NCI-H526 (cell line): ENCODE results near the gene DPCD.

Experiments used
- DNase-seq, 2 experiments: peaks; one replicate each; lab custom pipeline; 2025; lab: John Stamatoyannopoulos, UW

DPCD gene

GRCh38 chr10:101587725-101588653, at the start of gene DPCD, which contains the start of gene POLL:
DPCD (plus strand) TSS chr10:101588321; CDS start chr10:101588337, 16 bp downstream.
POLL (minus strand) TSS chr10:101588257; CDS start chr10:101587360, 897 bp downstream.
- peak; percentile 79 to 91 for DNase-seq

- no peak for DNase-seq
Observed at GRCh38 chr10:101538446-101538845, 49.7 kb upstream of the DPCD start.

GRCh38 chr10:101545898-101546297, 42.2 kb upstream of the DPCD start:
- DNase-seq: no peak

GRCh38 chr10:101550965-101551364, 37.2 kb upstream of the DPCD start:
- no peak for DNase-seq

- no peak for DNase-seq
Observed at GRCh38 chr10:101552442-101552841, 35.7 kb upstream of the DPCD start.

GRCh38 chr10:101557541-101557940, 30.6 kb upstream of the DPCD start:
- DNase-seq: no peak

GRCh38 chr10:101558204-101558603, 29.9 kb upstream of the DPCD start:
- DNase-seq: peak in 1 of 2 experiments; percentile 25

- DNase-seq: no peak
Observed at GRCh38 chr10:101558671-101559595, 29.2 kb upstream of the DPCD start.

GRCh38 chr10:101559596-101560297, 28.4 kb upstream of the DPCD start:
- DNase-seq: no peak

GRCh38 chr10:101560298-101561067, 27.6 kb upstream of the DPCD start:
- no peak for DNase-seq

GRCh38 chr10:101561068-101561915, 26.8 kb upstream of the DPCD start:
- no peak for DNase-seq

GRCh38 chr10:101562231-101562630, 25.9 kb upstream of the DPCD start:
- no peak for DNase-seq

GRCh38 chr10:101563007-101563406, 25.1 kb upstream of the DPCD start:
- DNase-seq: no peak

- no peak for DNase-seq
Observed at GRCh38 chr10:101563497-101564040, 24.6 kb upstream of the DPCD start.

GRCh38 chr10:101564490-101564991, 23.6 kb upstream of the DPCD start:
- DNase-seq: no peak

- DNase-seq: no peak
Observed at GRCh38 chr10:101565370-101565900, 22.7 kb upstream of the DPCD start.

- DNase-seq: no peak
Observed at GRCh38 chr10:101565936-101566332, 22.2 kb upstream of the DPCD start.

GRCh38 chr10:101566333-101567164, 21.6 kb upstream of the DPCD start:
- DNase-seq: peak in 1 of 2 experiments; percentile 41
